Mesenchymal stem cell (in vitro differentiated cells and primary cell): Measurements from ENCODE around the gene RBM10.

Source experiments
- DNase-seq: peaks from one replicate; pipeline ENCODE4 v3.0.0-alpha.2; 2013
- H2AFZ ChIP-seq: one replicate; pipeline ENCODE4 v1.6.1; 2013; ENCODE audit warnings: low read depth, mild to moderate bottlenecking, control low read depth, inconsistent platforms, low read length, moderate library complexity
- H2AK5ac ChIP-seq: 2 replicates; pipeline ENCODE4 v1.6.1; 2013; ENCODE audit warnings: low read length, moderate library complexity, mild to moderate bottlenecking, inconsistent platforms; ENCODE audit not compliant: severe bottlenecking
- H2BK120ac ChIP-seq: one replicate; pipeline ENCODE4 v1.6.1; 2013; ENCODE audit warnings: low read depth, mild to moderate bottlenecking, inconsistent platforms, low read length, moderate library complexity
- H2BK12ac ChIP-seq, 2 experiments: one replicate each; pipeline ENCODE4 v1.6.1; 2013; ENCODE audit warnings: inconsistent platforms in 2 of 2, low read length in 2 of 2, mild to moderate bottlenecking in 2 of 2, moderate library complexity in 2 of 2, control low read depth in 1 of 2
- H2BK15ac ChIP-seq: one replicate; pipeline ENCODE4 v1.6.1; 2013; ENCODE audit warnings: mild to moderate bottlenecking, low read depth, inconsistent platforms; ENCODE audit not compliant: poor library complexity, severe bottlenecking
- H2BK5ac ChIP-seq: 2 replicates; pipeline ENCODE4 v1.6.1; 2013; ENCODE audit warnings: low read depth, mild to moderate bottlenecking, low read length, control low read depth, inconsistent platforms; ENCODE audit not compliant: poor library complexity, severe bottlenecking
- H3K14ac ChIP-seq, 2 experiments: one replicate each; pipeline ENCODE4 v1.6.1; 2013; ENCODE audit warnings: inconsistent platforms in 2 of 2, low read length in 2 of 2, control low read depth in 1 of 2, mild to moderate bottlenecking in 1 of 2, moderate library complexity in 1 of 2
- H3K18ac ChIP-seq, 2 experiments: one replicate each; pipeline ENCODE4 v1.6.1; 2013; ENCODE audit warnings: inconsistent platforms in 2 of 2, low read length in 2 of 2, control low read depth in 1 of 2, low read depth in 1 of 2, mild to moderate bottlenecking in 1 of 2
- H3K23ac ChIP-seq, 2 experiments: one replicate each; pipeline ENCODE4 v1.6.1; 2013; ENCODE audit warnings: inconsistent platforms in 2 of 2, low read length in 2 of 2, mild to moderate bottlenecking in 2 of 2, moderate library complexity in 2 of 2, control low read depth in 1 of 2
- H3K27ac ChIP-seq: 2 replicates; pipeline ENCODE4 v1.5.1; 2013; ENCODE audit warnings: mild to moderate bottlenecking, moderate library complexity, low read length, control low read depth, inconsistent platforms; ENCODE audit not compliant: poor library complexity, severe bottlenecking
- H3K27me3 ChIP-seq, 2 experiments: 2 replicates each; pipeline versions ENCODE4 v1.6.1 to v1.7.0; 2013; ENCODE audit warnings: low read length in 2 of 2, mild to moderate bottlenecking in 2 of 2, moderate library complexity in 2 of 2, control low read depth in 1 of 2, inconsistent platforms in 1 of 2; ENCODE audit not compliant: control insufficient read depth in 1 of 2, insufficient read depth in 1 of 2
- H3K36me3 ChIP-seq, 2 experiments: 2 replicates each; pipeline versions ENCODE4 v1.6.1 to v1.7.0; 2013; ENCODE audit warnings: low read length in 2 of 2, control low read depth in 1 of 2, inconsistent platforms in 1 of 2, low read depth in 1 of 2, mild to moderate bottlenecking in 1 of 2; ENCODE audit not compliant: insufficient read depth in 2 of 2, control insufficient read depth in 1 of 2
- H3K4ac ChIP-seq, 2 experiments: one replicate each; pipeline ENCODE4 v1.6.1; 2013; ENCODE audit warnings: inconsistent platforms in 2 of 2, low read length in 2 of 2, mild to moderate bottlenecking in 2 of 2, moderate library complexity in 2 of 2, control low read depth in 1 of 2, low read depth in 1 of 2
- H3K4me1 ChIP-seq: 2 replicates; pipeline ENCODE4 v1.6.1; 2013; ENCODE audit warnings: low read depth, low read length, control low read depth; ENCODE audit not compliant: control insufficient read depth, insufficient read depth
- H3K4me2 ChIP-seq: 2 replicates; pipeline ENCODE4 v1.6.1; 2013; ENCODE audit warnings: low read length, mild to moderate bottlenecking, inconsistent platforms; ENCODE audit not compliant: poor library complexity, severe bottlenecking
- H3K4me3 ChIP-seq, 2 experiments: 2 replicates each; pipeline versions ENCODE4 v1.5.1 to v1.7.0; 2013; ENCODE audit warnings: low read length in 2 of 2, mild to moderate bottlenecking in 2 of 2, control low read depth in 1 of 2, low read depth in 1 of 2; ENCODE audit not compliant: insufficient read depth in 1 of 2
- H3K79me1 ChIP-seq: replicated peaks from 2 replicates; pipeline ENCODE4 v1.6.1; 2013; ENCODE audit warnings: mild to moderate bottlenecking, control low read depth, low read length, inconsistent platforms; ENCODE audit not compliant: poor library complexity, severe bottlenecking
- H3K9ac ChIP-seq: 2 replicates; pipeline ENCODE4 v1.7.0; 2013; ENCODE audit warnings: mild to moderate bottlenecking, low read length, moderate library complexity
- H3K9me3 ChIP-seq: 2 replicates; pipeline ENCODE4 v1.7.0; 2013; ENCODE audit warnings: mild to moderate bottlenecking, low read length; ENCODE audit not compliant: control insufficient read depth
- H4K8ac ChIP-seq: one replicate; pipeline ENCODE4 v1.6.1; 2013; ENCODE audit warnings: inconsistent platforms, mild to moderate bottlenecking, low read length, moderate library complexity
- H4K91ac ChIP-seq: one replicate; pipeline ENCODE4 v1.6.1; 2013; ENCODE audit warnings: mild to moderate bottlenecking, low read length, inconsistent platforms
- WGBS: methylation state at CpG from one replicate; pipeline ENCODE4 v1.1.7; 2013; ENCODE audit warnings: mixed read lengths; 5-methylcytosine and 5-hydroxymethylcytosine counted together

Gene RBM10

DNA sequence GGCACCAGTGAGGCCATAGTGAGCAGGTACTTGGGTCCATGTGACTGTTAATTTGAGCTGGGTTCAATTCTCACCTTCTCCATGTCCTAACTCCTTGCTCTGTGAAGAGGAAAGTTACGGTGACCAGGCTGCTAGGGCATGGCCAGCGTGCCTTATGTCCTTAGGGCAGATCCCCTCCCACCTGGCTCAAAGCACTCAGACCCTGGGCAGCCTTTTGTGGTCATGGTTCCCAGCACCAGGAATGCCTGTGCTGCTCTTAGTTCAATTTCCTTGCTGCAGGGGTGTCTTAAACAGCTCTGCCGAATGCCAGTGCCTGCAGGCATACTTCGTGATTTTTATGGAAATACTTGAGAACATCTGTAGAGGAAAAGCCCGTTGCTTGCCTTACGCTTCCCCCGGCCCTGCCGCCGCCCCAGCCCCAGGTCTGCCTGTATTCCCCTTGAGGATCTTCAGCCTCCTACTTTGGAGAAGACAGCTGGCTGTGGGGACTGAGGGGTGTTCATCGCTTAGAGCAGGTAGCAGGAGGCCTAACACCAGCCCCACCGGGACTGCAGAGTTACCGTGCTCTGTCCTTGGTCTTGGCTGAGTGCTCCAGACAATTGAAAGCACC is 70.4 kb downstream of the RBM10 start:
- no peak overlapping the region for H2BK120ac ChIP-seq
- H4K8ac ChIP-seq = no peak overlapping the region
- H3K27me3 ChIP-seq = no peaks in the 10 kb centered on the region
- no peak overlapping the region for H2BK5ac ChIP-seq
- no peak overlapping the region for H2AK5ac ChIP-seq
- no peak overlapping the region for H2BK15ac ChIP-seq
- DNase-seq = no peak
- H2AFZ ChIP-seq = no peak overlapping the region
- no peak overlapping the region for H3K18ac ChIP-seq
- H3K4me3 ChIP-seq = no peak overlapping the region
- H4K91ac ChIP-seq = no peak overlapping the region
- H3K4me1 ChIP-seq = peaks cover 10% of the 10 kb centered on the region
- no peak overlapping the region for H3K4ac ChIP-seq
- H3K4me2 ChIP-seq = no peak overlapping the region
- no peaks in the 10 kb centered on the region for H3K9me3 ChIP-seq
- H3K23ac ChIP-seq = no peak overlapping the region
- H3K14ac ChIP-seq = no peak overlapping the region
- H2BK12ac ChIP-seq = no peak overlapping the region
- H3K9ac ChIP-seq = no peak overlapping the region
- H3K27ac ChIP-seq = peak overlapping the region; percentile 45
- 94% methylated on average over 12 of the region's 12 CpGs for whole genome bisulfite sequencing
- H3K79me1 ChIP-seq = peaks cover 2% of the 10 kb centered on the region
- H3K36me3 ChIP-seq = peaks cover 51 to 62% of the 10 kb centered on the region in 2 experiments

DNA sequence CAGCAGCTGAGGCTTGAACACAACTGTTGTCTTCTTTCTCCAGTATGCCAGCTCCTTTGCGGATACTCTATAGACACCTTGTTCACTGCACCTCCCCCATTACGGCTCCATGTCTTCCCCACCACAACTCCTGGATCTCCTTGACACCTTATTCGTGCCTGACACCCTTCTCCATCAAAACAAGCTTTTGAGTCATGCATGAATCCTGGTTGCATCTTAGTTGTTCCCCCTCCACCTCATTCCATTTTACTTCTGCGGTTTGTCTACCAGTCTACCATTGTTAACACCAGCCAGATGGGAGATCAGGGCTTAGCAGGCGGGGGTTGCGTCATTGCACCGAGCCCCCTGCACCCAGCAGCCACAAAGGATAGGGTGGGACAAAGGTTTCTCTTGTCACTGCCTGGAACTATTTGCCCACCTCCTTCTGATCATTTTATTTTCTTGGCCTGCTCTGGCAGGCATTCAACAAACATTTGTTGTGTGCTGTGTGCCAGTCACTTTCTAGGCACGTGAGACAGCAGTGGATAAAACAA is 71.4 kb downstream of the RBM10 start:
- Histone ChIP-seq H2BK120ac (no peak overlapping the region), H3K23ac (no peak overlapping the region), H3K14ac (no peak overlapping the region), H3K9ac (peak overlapping the region; percentile 69), H2BK15ac (no peak overlapping the region), H2AFZ (no peak overlapping the region), H3K4me1 (peaks cover 12% of the 10 kb centered on the region), H3K18ac (no peak overlapping the region), H2BK5ac (no peak overlapping the region), H3K27me3 (no peaks in the 10 kb centered on the region), H3K4ac (no peak overlapping the region), H3K36me3 (peaks cover 41 to 52% of the 10 kb centered on the region in 2 experiments), H2BK12ac (no peak overlapping the region), H3K27ac (peak overlapping the region; percentile 79), H4K8ac (no peak overlapping the region), H2AK5ac (no peak overlapping the region), H3K4me3 (peak overlapping the region in 1 of 2 experiments; percentile 87), H3K79me1 (peaks cover 2% of the 10 kb centered on the region), H4K91ac (no peak overlapping the region), H3K9me3 (no peaks in the 10 kb centered on the region), H3K4me2 (no peak overlapping the region)
- 95% methylated on average over 8 of the region's 8 CpGs for WGBS
- no peak for DNase-seq

DNA sequence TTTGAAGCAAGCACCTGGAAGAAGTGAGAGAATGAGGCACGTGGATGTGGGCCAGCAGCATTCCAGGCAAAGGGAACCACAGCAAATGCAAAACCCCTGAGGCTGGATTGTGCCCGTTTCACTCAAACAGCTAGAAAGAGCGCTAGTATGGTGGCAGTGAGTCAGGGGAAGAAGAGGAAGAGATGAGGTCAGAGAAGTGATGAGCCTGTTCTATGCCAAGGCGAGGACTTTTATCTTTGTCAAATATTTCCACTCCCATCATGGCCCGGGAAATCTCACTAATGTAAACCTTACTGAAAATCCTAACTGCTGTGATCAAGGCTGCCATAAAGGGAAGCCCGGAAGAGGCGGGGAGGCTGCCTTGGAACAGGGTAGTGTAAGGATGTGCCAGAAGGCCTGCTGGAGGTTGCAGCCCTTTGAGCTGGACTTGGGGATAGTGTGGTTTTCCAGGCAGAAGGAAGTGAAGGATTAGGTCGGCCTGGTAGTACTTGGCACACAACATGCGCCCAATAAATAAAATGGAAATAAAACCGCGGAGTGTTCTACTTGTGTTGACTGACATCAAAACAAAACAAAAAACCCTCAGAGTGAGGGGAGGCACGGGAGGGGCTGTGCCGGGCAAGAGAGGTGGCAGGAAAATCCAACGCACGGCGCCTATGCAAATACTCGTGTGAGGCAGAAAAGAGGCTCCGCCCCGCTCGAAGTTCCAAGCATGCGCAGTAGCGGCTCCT is 72.3 kb downstream of the RBM10 start:
- Histone ChIP-seq H3K9ac (peak overlapping the region; percentile 69), H3K23ac (no peak overlapping the region), H3K4me2 (peak overlapping the region; percentile 38), H3K4ac (no peak overlapping the region), H3K79me1 (no peaks in the 10 kb centered on the region), H4K8ac (peak overlapping the region; percentile 49), H3K18ac (peak overlapping the region in 1 of 2 experiments; percentile 64), H3K9me3 (no peaks in the 10 kb centered on the region), H2AFZ (no peak overlapping the region), H3K36me3 (peaks cover 42 to 43% of the 10 kb centered on the region in 2 experiments), H2BK12ac (no peak overlapping the region), H2AK5ac (no peak overlapping the region), H3K4me1 (peaks cover 12% of the 10 kb centered on the region), H2BK5ac (no peak overlapping the region), H4K91ac (no peak overlapping the region), H3K4me3 (peak overlapping the region in 1 of 2 experiments; percentile 87), H3K27me3 (no peaks in the 10 kb centered on the region), H3K27ac (peak overlapping the region; percentile 79), H2BK120ac (no peak overlapping the region), H3K14ac (no peak overlapping the region), H2BK15ac (no peak overlapping the region)
- WGBS = under 1% methylated on average over 11 of the region's 22 CpGs
- peak; percentile 87 for DNase-seq

DNA sequence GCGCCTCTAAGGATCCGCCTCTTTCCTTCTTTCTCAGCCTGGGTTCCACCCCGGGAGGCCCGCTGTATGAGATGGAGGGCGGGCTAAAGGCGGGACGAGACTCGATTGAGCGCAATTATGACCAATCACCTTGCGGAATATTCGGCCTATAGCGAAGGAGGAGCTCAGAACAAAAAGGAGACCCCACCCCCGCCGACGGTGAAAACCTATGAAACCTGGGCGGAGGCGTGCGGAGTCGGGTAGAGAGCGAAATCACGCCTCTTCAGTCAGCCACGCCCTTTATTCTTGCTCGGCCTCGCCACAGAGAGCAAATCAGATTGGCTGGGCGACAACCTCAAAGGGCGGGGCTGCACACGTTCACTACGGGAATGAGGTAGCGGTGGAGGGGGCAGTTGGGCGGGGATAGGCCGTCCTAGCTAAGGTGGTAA is 72.8 kb downstream of the RBM10 start:
- no peak overlapping the region for H2AFZ ChIP-seq
- peak overlapping the region; percentile 87 to 90 for H3K4me3 ChIP-seq
- H2BK5ac ChIP-seq = no peak overlapping the region
- no peaks in the 10 kb centered on the region for H3K79me1 ChIP-seq
- no peak overlapping the region for H2AK5ac ChIP-seq
- H4K8ac ChIP-seq = no peak overlapping the region
- H3K36me3 ChIP-seq = peaks cover 38% of the 10 kb centered on the region in 2 experiments
- H2BK120ac ChIP-seq = no peak overlapping the region
- DNase-seq = peak; percentile 98
- peaks cover 12% of the 10 kb centered on the region for H3K4me1 ChIP-seq
- H3K9me3 ChIP-seq = no peaks in the 10 kb centered on the region
- peak overlapping the region; percentile 23 for H3K4me2 ChIP-seq
- no peak overlapping the region for H2BK15ac ChIP-seq
- peak overlapping the region; percentile 89 for H3K27ac ChIP-seq
- no peak overlapping the region for H3K23ac ChIP-seq
- H4K91ac ChIP-seq = no peak overlapping the region
- H3K14ac ChIP-seq = no peak overlapping the region
- no peak overlapping the region for H2BK12ac ChIP-seq
- WGBS = 1% methylated on average over 25 of the region's 31 CpGs
- peak overlapping the region; percentile 4 to 37 for H3K18ac ChIP-seq
- H3K27me3 ChIP-seq = no peaks in the 10 kb centered on the region
- peak overlapping the region; percentile 95 for H3K9ac ChIP-seq
- no peak overlapping the region for H3K4ac ChIP-seq
